Measurements from ENCODE around the gene RPA3.

- TF ChIP-seq CTCF (IDR thresholded peaks at IDR 0.05) (no peak), EP300 (IDR thresholded peaks at IDR 0.05) (no peak)
Observed at GRCh38 chr7:7642081-7642480, 76.3 kb downstream of the RPA3 start.

Data from stomach (tissue), 4 donors.